Measurements from ENCODE around the gene P3R3URF.
A peak's percentile ranks its signal among the peaks of the same experiment; 100 is the strongest.
"Not testable (repeated sequence)": the region's sequence is repeated elsewhere in the genome, so short reads cannot be mapped to it uniquely, and the experiment has no call there.

P3R3URF gene

GRCh38 chr1:46176211-46176865 lies at the start of gene P3R3URF:
Gene P3R3URF (minus strand): TSS chr1:46176488. CDS start chr1:46176471, 17 bp downstream.
- DNase-seq (ENCODE audit: low spot score), result no peak

- DNase-seq (ENCODE audit: low spot score), result no peak
These were observed 48.7 kb upstream of the P3R3URF start for GRCh38 chr1:46224966-46225365.

- DNase-seq (ENCODE audit: low spot score), result peak; percentile 93
These were observed 47.2 kb upstream of the P3R3URF start for GRCh38 chr1:46223472-46223943.

- not testable (repeated sequence) for DNase-seq (ENCODE audit: low spot score)
These were observed 46.8 kb upstream of the P3R3URF start for GRCh38 chr1:46223055-46223454.

GRCh38 chr1:46221749-46222148 lies 45.5 kb upstream of the P3R3URF start:
- no peak for DNase-seq (ENCODE audit: low spot score)

DNA sequence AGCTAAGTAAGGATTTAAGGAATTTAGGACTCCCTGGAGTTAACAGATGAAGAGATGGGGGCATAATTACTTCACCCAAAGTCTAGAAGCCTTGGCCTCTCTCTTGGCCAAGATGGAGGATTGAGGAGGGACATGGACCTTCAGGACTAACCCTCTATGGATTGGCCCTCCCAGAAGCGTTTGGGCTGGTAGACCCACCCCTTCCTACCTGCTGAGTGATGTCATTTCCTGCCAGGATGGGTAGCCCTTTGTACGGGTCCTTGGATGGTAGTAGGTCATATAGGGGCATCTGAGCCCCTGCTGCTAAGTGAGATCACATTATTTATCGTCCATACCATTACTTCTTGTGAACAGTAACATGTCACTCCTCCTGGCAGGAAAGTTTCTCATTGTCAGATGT lies 44.5 kb upstream of the P3R3URF start:
- DNase-seq (ENCODE audit: low spot score), result no peak

- no peak for DNase-seq (ENCODE audit: low spot score)
These were observed 43.5 kb upstream of the P3R3URF start for GRCh38 chr1:46219551-46220520.

DNA sequence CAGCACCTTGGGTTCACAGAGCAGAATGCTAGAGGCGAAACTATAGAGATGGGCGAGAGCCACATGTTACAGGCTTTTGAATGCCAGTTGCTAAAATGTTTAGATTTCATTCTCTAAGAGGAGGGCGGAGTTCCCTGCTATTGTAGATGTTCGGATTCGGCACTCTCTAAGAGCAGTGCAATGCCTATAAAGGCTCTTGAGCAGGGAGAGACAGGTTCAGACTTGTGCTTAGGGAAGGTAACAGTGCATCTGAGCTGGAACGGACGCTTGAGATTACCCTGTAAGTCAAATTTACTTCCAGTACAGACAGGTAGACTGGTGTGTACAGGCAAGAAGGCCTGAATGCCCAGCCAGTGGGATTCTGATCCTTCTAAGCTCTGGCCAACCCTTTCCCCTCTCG lies 42.2 kb upstream of the P3R3URF start:
- DNase-seq (ENCODE audit: low spot score), result no peak

- no peak for DNase-seq (ENCODE audit: low spot score)
These were observed 39.2 kb upstream of the P3R3URF start for GRCh38 chr1:46215504-46215903.

DNA sequence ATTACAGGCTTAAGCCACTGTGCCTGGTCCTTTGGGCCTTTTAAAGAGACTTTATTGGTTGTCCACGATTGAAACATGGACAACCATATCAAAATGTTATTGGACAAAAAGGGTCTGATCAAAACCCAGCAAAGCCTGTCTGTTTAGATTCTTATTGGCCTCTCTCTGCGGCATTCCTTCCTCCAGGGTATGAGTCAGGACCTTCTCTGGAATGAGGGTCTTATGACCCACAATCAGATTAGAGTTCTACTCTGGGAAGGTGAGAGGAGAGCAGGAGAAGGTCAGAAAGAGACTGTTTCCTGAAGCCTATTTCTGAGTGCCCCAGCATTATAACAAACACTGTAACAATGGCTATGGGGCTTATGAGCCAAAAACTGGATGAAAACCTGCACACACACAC lies 34.8 kb upstream of the P3R3URF start:
- DNase-seq (ENCODE audit: low spot score), result no peak

DNA sequence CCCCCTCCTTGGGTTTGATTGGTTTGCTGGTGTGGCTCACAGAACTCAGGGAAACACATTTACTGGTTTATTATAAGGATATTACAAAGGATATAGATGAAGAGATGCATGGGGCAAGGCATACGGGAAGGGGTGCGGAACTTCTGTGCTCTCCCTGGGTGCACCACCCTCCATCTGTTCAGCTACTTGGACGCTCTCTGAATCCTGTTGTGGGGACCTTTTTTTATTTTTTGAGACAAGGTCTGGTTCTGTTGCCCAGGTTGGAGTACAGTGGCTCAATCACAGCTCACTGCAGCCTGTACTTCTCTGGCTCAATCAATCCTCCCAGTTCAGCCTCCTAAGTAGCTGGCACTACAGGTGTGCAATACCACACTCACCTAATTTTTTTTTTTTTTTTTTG lies 34.3 kb upstream of the P3R3URF start:
- DNase-seq (ENCODE audit: low spot score), result peak; percentile 65

- DNase-seq (ENCODE audit: low spot score), result no peak
These were observed 30.1 kb upstream of the P3R3URF start for GRCh38 chr1:46206399-46206798.

- DNase-seq (ENCODE audit: low spot score), result no peak
These were observed 29.5 kb upstream of the P3R3URF start for GRCh38 chr1:46205791-46206190.

- DNase-seq (ENCODE audit: low spot score), result no peak
These were observed 28.9 kb upstream of the P3R3URF start for GRCh38 chr1:46205141-46205540.

- DNase-seq (ENCODE audit: low spot score), result peak; percentile 63
These were observed 28.1 kb upstream of the P3R3URF start for GRCh38 chr1:46204406-46204742.

GRCh38 chr1:46203738-46204405 lies 27.6 kb upstream of the P3R3URF start:
- DNase-seq (ENCODE audit: low spot score), result peak; percentile 56

GRCh38 chr1:46199233-46199749 lies 23.0 kb upstream of the P3R3URF start:
- DNase-seq (ENCODE audit: low spot score), result no peak

DNA sequence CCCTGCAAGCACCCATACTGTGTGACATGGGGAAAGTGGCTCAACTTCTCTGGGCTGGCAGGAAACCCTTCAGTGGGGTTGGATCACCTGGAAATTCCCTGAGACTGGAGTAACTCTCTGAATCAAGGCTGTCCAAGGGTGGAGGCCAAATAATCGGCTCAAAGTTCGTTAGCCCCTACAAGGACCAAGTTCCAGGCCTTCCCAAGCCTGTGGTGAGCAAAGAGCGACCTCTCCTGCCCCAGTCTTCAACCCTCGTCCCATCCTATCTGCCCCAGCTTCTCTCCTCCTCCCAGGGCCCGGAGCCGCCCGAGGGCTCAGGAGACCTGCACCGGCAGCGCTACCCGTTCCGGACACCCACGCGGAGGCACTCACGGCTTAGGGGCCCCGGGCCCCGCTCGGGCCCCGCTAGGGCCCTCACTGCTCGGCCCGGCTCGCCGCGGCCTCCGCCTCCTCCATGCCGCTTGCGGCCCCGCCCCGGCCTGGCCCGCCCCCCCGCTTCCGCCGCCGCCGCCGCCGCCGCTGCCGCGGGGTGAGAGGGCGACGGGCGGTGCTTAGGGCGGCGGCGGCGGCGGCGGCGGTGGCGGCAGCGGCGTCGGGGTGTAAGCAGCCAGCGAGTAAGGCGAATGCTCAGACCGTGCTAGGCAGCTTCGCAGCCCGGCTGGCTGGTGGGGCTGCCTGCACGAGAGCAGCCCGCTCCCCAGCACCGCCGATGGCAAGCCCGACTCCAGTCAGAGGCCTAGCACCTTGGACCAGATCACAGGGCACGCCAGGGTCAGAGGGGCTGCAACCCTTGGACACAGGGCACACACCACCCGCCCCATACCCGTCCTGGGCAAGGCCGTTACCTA lies 21.9 kb upstream of the P3R3URF start, which contains the start of gene POMGNT1:
TSS of gene POMGNT1 (minus strand) at position 471 of the 848 bp plus-strand sequence. CDS start 613 bp downstream, outside the sequence.
- DNase-seq (ENCODE audit: low spot score), result peak; percentile 63

GRCh38 chr1:46197560-46197963 lies 21.3 kb upstream of the P3R3URF start:
- DNase-seq (ENCODE audit: low spot score), result no peak

GRCh38 chr1:46196609-46197008 lies 20.3 kb upstream of the P3R3URF start:
- DNase-seq (ENCODE audit: low spot score), result no peak

- no peak for DNase-seq (ENCODE audit: low spot score)
These were observed 18.4 kb upstream of the P3R3URF start for GRCh38 chr1:46194641-46195193.
